Thyroid gland (tissue), 4 donors: ENCODE measurements around the gene PRKCA. TPM values are rescaled to one million over a fixed set of nuclear protein-coding genes. Genes with fewer than 3 reads are reported as not detected.

Experiments
- DNase-seq, 2 donors: peaks; one replicate each; pipeline ENCODE4 v3.0.0-alpha.2; 2019
- H3K27ac ChIP-seq, 3 donors: fragments of 200-600 bp; sonication (generic); 1 replicate in 2 of 3; 2 replicates in 1 of 3; pipeline ENCODE4 v1.5.1; 2016 to 2019; ENCODE audit warnings: mild to moderate bottlenecking in 1 of 3, moderate library complexity in 1 of 3
- H3K27me3 ChIP-seq: fragments of 200-600 bp; sonication (generic); one replicate; pipeline ENCODE4 v1.5.1; 2019
- H3K36me3 ChIP-seq, 2 donors: fragments of 200-600 bp; sonication (generic); one replicate each; pipeline ENCODE4 v1.5.1; 2016 to 2019
- H3K4me1 ChIP-seq, 2 donors: fragments of 200-600 bp; sonication (generic); one replicate each; pipeline ENCODE4 v1.5.1; 2017 to 2019
- H3K4me3 ChIP-seq, 3 donors: fragments of 200-600 bp; sonication (generic); replicated peaks in 1 of 3; 1 replicate in 2 of 3; 2 replicates in 1 of 3; pipeline ENCODE4 v1.5.1; 2016; ENCODE audit warnings: mild to moderate bottlenecking in 1 of 3
- H3K9me3 ChIP-seq: fragments of 200-600 bp; sonication (generic); one replicate; pipeline ENCODE4 v1.5.1; 2017
- CTCF ChIP-seq, 6 experiments: fragments of 200-600 bp in 3 of 6; fragments of 450-650 bp in 3 of 6; sonication (generic) in 3 of 6; IDR thresholded peaks; one replicate each; pipeline ENCODE4 v1.5.1; 2016 to 2019; ENCODE audit warnings: antibody characterized with exemption in 6 of 6, mild to moderate bottlenecking in 2 of 6, inconsistent platforms in 1 of 6, moderate library complexity in 1 of 6
- POLR2A ChIP-seq, 2 donors: fragments of 450-650 bp; IDR thresholded peaks; one replicate each; pipeline ENCODE4 v1.6.1; 2017; ENCODE audit warnings: antibody characterized with exemption in 2 of 2, mild to moderate bottlenecking in 2 of 2, moderate library complexity in 1 of 2
- WGBS, 2 donors: methylation state at CpG; one replicate each; pipeline ENCODE4 v1.1.5; 2017; 5-methylcytosine and 5-hydroxymethylcytosine counted together
- intact Hi-C: fragments of 100-400 bp; cut with DNase I; formaldehyde crosslinking; loops from one replicate; pipeline ENCODE4 v1.15.1; 2023
- total RNA-seq, 4 donors: library from RNA; depleted of rRNA; stranded (reverse); fragments of >200 nt; gene quantifications; one replicate each; pipeline ENCODE4 v1.2.3, GENCODE V29; 2016

Gene PRKCA
- total RNA-seq, 4 donors from 2014 or later = 6.7 to 24.2 (median 15.3) TPM

- H3K36me3 ChIP-seq = no peaks in the 10 kb centered on the region
- H3K4me3 ChIP-seq = no peak overlapping the region
- TF ChIP-seq CTCF (IDR thresholded peaks at IDR 0.05) (no peak), POLR2A (IDR thresholded peaks at IDR 0.05) (no peak)
- intact Hi-C loops = no loop called here
- WGBS, 2 donors = 73 to 87% methylated on average over 5 of the region's 5 CpGs
- peaks cover 0 to 6% of the 10 kb centered on the region in 2 donors for H3K4me1 ChIP-seq
- H3K27me3 ChIP-seq = no peaks in the 10 kb centered on the region
- no peak overlapping the region for H3K27ac ChIP-seq
- DNase-seq = no peak
- H3K9me3 ChIP-seq = no peaks in the 10 kb centered on the region
Observed at GRCh38 chr17:66662496-66662895, 360.1 kb downstream of the PRKCA start.

- Histone ChIP-seq H3K27ac (no peak overlapping the region), H3K4me3 (no peak overlapping the region), H3K9me3 (no peaks in the 10 kb centered on the region), H3K36me3 (no peaks in the 10 kb centered on the region), H3K27me3 (no peaks in the 10 kb centered on the region), H3K4me1 (peaks cover 0 to 6% of the 10 kb centered on the region in 2 donors)
- DNase-seq = no peak
- WGBS, 2 donors = 82 to 86% methylated on average over 12 of the region's 12 CpGs
- TF ChIP-seq CTCF (IDR thresholded peaks at IDR 0.05) = no peak
- TF ChIP-seq POLR2A (IDR thresholded peaks at IDR 0.05) = no peak
- intact Hi-C loops = no loop called here
Observed at GRCh38 chr17:66663041-66663606, 360.7 kb downstream of the PRKCA start.

DNA sequence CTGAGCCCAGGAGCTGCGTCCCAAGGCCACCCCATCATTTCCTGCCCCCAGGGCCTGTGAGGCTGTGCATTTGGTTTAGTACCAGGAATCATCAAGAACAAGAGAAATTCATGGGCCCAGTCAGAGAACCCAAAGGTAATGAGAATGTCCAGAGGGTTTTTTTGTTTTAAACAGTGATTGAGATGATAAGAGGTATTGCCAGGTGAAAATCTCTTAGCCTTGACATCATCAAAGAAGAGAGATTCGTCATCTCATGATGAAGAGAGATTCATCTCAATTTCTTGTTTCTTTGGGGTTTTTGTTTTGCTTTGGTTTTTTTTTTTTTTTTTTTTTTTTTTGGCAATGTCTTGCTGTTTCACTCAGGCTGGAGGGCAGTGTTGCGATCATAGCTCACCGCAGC is 361.9 kb downstream of the PRKCA start:
- no peak for TF ChIP-seq POLR2A (IDR thresholded peaks at IDR 0.05)
- Histone ChIP-seq H3K27me3 (no peaks in the 10 kb centered on the region), H3K9me3 (no peaks in the 10 kb centered on the region), H3K4me3 (no peak overlapping the region), H3K4me1 (peaks cover 0 to 6% of the 10 kb centered on the region in 2 donors), H3K27ac (no peak overlapping the region), H3K36me3 (no peaks in the 10 kb centered on the region)
- 88 to 90% methylated on average over 4 of the region's 4 CpGs for WGBS, 2 donors
- no peak for DNase-seq
- intact Hi-C loops = no loop called here

DNA sequence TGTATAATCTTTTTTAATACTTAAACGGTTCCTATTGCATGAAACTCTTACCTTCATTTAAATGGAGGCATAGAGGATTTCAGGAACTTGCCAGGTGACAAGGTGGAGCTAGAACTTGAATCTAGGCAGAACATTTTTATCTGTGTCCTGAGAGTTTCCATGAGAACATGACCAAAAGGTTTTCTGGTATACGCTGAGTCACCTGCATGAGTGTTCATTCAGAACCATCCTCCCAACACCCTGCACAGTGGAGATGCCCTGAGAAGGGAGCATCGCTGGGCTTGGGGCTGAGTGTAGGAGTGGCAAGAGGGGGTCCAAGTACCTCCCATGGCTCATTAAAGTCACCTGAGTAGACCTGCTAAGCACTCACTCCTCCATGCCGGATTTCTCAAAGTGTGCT is 362.8 kb downstream of the PRKCA start:
- H3K9me3 ChIP-seq = no peaks in the 10 kb centered on the region
- TF ChIP-seq POLR2A (IDR thresholded peaks at IDR 0.05) (no peak), CTCF (IDR thresholded peaks at IDR 0.05) (no peak)
- no peaks in the 10 kb centered on the region for H3K36me3 ChIP-seq
- 86 to 94% methylated on average over 3 to 4 of the region's 4 CpGs for WGBS, 2 donors
- H3K4me1 ChIP-seq = peaks cover 0 to 6% of the 10 kb centered on the region in 2 donors
- no peak overlapping the region for H3K4me3 ChIP-seq
- no peak overlapping the region for H3K27ac ChIP-seq
- intact Hi-C loops = no loop called here
- no peaks in the 10 kb centered on the region for H3K27me3 ChIP-seq
- no peak for DNase-seq

GRCh38 chr17:66667090-66667489 is 364.7 kb downstream of the PRKCA start:
- H3K4me3 ChIP-seq = no peak overlapping the region
- H3K36me3 ChIP-seq = no peaks in the 10 kb centered on the region
- H3K27ac ChIP-seq = no peak overlapping the region
- intact Hi-C loops = no loop called here
- no peak for TF ChIP-seq CTCF (IDR thresholded peaks at IDR 0.05)
- TF ChIP-seq POLR2A (IDR thresholded peaks at IDR 0.05) = no peak
- H3K4me1 ChIP-seq = no peaks in the 10 kb centered on the region
- no peaks in the 10 kb centered on the region for H3K27me3 ChIP-seq
- 90 to 93% methylated on average over 5 of the region's 5 CpGs for WGBS, 2 donors
- no peak for DNase-seq
- H3K9me3 ChIP-seq = no peaks in the 10 kb centered on the region
